Measurements from ENCODE around the gene RBM11. TPM values are rescaled to one million over a fixed set of nuclear protein-coding genes. Genes with fewer than 3 reads are reported as not detected.

Gene RBM11
- total and polyA plus RNA-seq, 12 donors = 0.21 to 1.1 (median 0.47) TPM; not detected in 3

DNA sequence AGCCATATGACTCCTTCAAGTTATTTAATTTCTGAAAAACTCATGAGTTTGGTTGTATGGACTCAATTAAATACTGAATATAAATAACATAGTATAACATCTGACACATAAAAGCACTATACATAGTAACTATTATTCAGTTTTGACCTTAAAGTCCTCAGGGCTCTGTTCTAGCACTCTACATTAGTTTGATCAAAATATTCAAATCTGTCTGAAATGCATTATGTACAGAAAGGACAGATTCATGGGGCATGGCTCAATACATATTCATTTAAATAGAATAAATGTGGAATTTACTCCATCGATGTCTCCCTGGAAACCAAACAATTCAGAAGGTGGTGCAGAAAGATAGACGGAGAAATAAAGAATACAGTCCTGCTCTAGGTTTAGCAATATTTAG lies 49.1 kb downstream of the RBM11 start:
- H3K27me3 ChIP-seq = peaks cover 0 to 5% (median 0%) of the 10 kb centered on the region in 7 donors
- no peaks in the 10 kb centered on the region for H3K9me3 ChIP-seq
- 89 to 92% methylated on average over 2 of the region's 2 CpGs for WGBS, 2 donors
- intact Hi-C loops (cut with DNase I) = loop anchor here in 1 of 10 donors (10.0 kb wide), 1 partner anchor 1330 kb away; no protein-coding TSS in a partner anchor
- ATAC-seq (no peak), DNase-seq (no peak)
- no peak for TF ChIP-seq CTCF (IDR thresholded peaks at IDR 0.05)
- no peak overlapping the region for H3K27ac ChIP-seq
- no peaks in the 10 kb centered on the region for H3K4me1 ChIP-seq
- no peaks in the 10 kb centered on the region for H3K36me3 ChIP-seq
- no peak overlapping the region for H3K4me3 ChIP-seq

DNA sequence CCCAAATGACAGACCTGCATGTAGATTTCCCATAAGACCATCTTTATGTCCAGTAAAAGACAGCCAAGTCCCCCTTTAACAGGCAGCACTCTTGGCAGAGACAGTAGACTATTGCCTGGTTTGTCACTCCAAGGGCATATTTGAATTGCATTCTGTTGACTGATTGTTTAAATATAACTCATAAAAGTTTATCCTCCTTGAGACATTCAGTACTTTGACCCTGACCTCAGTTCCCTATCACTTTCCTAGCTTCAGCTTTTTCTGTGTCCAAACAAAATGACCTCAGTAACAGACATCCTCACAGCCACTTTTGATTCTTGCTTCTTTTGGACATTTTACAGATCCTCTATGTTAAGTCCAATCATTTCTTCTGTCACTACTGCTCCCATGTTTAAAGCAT lies 51.1 kb downstream of the RBM11 start:
- no peaks in the 10 kb centered on the region for H3K36me3 ChIP-seq
- intact Hi-C loops (cut with DNase I) = loop anchor here in 1 of 10 donors (10.0 kb wide), 1 partner anchor 1328 kb away; no protein-coding TSS in a partner anchor

GRCh38 chr21:14270631-14271030 lies 54.7 kb downstream of the RBM11 start:
- no peaks in the 10 kb centered on the region for H3K36me3 ChIP-seq
- TF ChIP-seq CTCF (IDR thresholded peaks at IDR 0.05) = no peak
- intact Hi-C loops (cut with DNase I) = no loop called here
- peaks cover 0 to 27% (median 20%) of the 10 kb centered on the region in 7 donors for H3K27me3 ChIP-seq
- H3K4me1 ChIP-seq = peaks cover 0 to 9% (median 0%) of the 10 kb centered on the region in 9 donors
- H3K4me3 ChIP-seq = no peak overlapping the region
- no peaks in the 10 kb centered on the region for H3K9me3 ChIP-seq
- DNase-seq (no peak), ATAC-seq (no peak)
- H3K27ac ChIP-seq = no peak overlapping the region
- WGBS, 2 donors = 70 to 85% methylated on average over 2 of the region's 2 CpGs

More for the DNA sequence above, 51.1 kb downstream of the RBM11 start:
- Histone ChIP-seq H3K27ac (no peak overlapping the region), H3K27me3 (peaks cover 0 to 19% (median 0%) of the 10 kb centered on the region in 7 donors), H3K9me3 (no peaks in the 10 kb centered on the region), H3K4me1 (no peaks in the 10 kb centered on the region), H3K4me3 (no peak overlapping the region)
- ATAC-seq (no peak), DNase-seq (no peak)
- TF ChIP-seq CTCF (IDR thresholded peaks at IDR 0.05) = no peak

DNA sequence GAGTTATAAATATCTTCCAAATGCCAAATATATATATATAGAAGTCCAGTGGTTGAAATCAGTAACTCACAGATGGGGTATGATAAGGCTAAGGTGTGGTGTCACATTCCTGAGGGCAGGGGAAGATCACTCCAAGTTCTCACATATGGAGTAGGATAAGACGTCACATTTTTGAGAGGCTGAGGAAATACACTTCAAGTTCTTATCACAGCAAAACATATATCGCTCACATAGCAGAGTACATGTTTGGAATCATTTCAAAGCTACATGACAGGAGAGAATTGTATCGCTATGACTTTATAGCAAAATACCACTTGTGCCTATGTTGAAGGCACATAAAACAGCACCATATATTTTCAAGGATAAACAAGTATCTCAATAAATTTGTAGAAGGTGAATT lies 55.1 kb downstream of the RBM11 start:
- Histone ChIP-seq H3K27ac (no peak overlapping the region), H3K36me3 (no peaks in the 10 kb centered on the region), H3K4me3 (no peak overlapping the region), H3K4me1 (peaks cover 0 to 9% (median 0%) of the 10 kb centered on the region in 9 donors), H3K9me3 (no peaks in the 10 kb centered on the region), H3K27me3 (peaks cover 0 to 27% (median 20%) of the 10 kb centered on the region in 7 donors)
- 43 to 45% methylated on average over 3 of the region's 3 CpGs for WGBS, 2 donors
- intact Hi-C loops (cut with DNase I) = no loop called here
- ATAC-seq (no peak), DNase-seq (no peak)
- TF ChIP-seq CTCF (IDR thresholded peaks at IDR 0.05) = no peak

Data from heart right ventricle (tissue), 16 donors.